Measurements from ENCODE around the gene LSM4.
"Not testable (repeated sequence)": the region's sequence is repeated elsewhere in the genome, so short reads cannot be mapped to it uniquely, and the experiment has no call there.

The LSM4 gene

DNA sequence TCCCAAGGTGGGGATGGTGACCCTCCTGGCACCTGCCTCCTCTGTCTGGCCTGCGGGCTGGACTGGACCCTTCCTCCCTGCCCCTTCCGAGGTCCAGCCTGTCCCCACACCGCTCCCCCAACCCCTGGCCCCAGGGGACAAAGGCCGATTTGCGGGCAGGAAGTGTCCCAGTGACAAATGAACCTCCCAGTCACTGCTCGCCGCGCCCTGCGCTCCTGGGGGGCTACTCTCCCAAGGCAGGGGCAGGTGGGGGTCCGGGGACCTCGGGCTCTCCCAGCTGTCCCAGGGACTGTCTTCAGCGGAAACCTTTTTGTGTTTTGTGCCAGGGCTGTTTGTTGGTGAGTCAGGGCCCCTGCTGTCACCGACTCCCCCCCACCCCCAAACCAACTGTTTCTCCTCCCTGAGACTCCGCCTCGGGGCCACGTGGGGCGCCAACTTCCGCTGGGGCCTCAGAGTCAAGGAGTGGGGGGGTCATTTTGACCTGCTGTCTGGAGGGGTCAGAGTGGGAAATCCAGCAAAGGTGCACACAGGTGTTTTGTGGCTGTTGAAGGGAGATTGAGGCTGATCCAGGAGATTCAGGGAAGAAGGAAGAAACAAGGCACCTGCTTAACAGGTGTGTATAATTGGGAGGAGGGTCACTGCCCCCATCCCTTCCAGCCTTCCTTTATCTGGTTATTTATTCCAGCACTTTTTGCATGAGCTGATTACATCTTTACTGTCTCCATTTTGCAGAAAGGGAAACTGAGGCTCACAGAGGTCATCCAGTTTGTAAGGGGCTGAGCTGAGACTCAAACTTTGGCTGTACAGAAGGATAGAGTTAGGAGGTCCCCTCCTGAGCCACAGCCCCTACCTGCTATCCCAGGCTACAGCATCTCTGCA, 18.4 kb upstream of the LSM4 start:
- DNase-seq, result peak; percentile 65 to 71

DNA sequence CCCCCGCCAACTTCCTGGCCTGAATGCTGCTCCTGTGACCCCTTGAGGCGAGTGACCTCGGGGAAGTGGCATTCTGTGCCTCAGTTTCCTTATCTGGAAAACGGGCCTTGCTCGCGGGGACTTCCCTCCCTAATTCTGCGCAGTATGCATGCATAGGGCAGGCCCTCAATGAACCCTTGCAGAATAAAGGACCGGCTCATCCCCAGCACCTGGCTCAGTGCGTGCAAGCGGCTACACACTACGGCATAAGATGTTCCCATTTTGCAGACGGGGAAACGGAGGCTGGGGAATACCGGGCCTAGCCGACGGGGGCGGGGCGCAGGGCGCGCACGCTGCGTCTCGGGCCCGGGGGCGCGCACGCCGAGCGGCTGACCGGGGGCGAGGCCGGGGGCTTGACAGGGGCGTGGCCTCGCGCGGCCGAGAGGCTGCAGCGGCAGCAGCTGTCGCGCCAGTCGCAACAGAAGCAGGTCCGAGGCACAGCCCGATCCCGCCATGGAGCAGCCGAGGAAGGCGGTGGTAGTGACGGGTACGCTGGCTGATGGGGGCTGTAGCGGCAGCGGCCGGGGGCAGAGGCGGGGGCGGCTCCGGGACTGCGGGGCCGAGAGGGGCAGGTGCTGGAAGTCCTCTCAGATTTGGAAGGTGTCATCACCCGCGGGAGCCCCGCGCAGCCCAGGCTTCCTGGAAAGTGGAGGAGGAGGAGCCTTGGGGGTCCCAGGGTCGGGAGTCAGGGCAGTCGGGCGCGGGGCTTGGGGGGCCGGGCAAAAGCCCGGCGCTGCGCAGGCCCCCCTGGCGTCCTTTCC, 17.5 kb upstream of the LSM4 start, which contains the start of gene PGPEP1:
PGPEP1 (plus strand) TSS at position 409 of the 800 bp plus-strand sequence; CDS start at position 493, 84 bp downstream.
- DNase-seq, result peak; percentile 40 to 55

DNA sequence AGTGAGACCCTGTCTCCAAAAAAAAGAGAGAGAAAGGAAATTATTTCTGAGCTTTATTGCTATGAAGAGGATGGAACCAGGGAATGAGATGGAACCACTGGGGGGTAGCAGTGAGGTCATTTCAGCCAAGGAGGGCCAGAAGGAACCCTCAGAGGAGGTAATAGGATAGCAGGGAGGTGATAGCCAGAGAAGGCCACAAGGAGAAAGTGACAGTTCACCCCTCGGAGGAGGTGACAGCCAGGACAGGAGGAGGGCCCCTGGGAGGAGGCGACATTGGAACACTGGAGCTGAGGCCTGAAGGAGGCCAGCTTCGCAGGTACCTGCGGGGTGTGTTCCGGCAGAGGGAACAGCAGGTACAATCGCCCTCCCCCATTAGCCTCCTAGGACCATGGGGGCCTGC, 16.8 kb upstream of the LSM4 start:
- no peak for DNase-seq

DNA sequence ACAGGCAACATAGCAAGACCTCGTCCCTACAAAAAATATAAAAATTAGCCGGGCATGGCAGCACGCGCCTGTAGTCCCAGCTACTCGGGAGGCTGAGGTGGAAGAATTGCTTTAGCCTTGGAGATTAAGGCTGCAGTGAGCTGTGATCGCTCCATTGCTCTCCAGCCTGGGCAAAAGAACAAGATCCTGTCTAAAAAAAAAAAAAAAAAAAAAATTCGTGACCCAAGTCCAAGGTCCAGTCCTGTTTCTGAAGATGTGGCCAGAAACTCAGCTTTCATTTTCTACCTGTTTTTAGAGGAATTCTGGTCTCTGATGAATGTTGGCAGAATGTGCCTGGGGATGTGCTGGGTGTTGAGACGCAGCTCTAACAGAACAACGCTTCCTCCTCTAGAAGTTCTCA, 15.7 kb upstream of the LSM4 start:
- no peak for DNase-seq

DNA sequence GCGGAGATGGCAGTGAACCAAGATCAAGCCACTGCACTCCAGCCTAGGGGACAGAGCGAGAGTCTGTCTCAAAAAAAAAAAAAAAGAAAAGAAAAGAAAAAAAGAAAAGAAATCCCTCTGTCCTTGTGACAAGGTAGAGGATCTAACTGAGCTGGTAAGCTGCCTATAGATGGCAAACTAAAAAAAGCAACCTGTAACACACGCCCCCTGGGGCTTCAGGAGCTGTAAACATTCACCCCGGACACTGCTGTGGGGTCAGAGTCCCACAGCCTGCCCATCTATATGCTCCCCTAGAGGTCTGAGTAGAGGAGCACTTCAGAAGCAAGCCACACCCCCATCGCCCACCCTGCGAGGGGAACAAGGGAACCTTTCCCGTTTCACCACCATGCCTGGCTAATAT, 13.2 kb upstream of the LSM4 start:
- DNase-seq, result no peak

DNA sequence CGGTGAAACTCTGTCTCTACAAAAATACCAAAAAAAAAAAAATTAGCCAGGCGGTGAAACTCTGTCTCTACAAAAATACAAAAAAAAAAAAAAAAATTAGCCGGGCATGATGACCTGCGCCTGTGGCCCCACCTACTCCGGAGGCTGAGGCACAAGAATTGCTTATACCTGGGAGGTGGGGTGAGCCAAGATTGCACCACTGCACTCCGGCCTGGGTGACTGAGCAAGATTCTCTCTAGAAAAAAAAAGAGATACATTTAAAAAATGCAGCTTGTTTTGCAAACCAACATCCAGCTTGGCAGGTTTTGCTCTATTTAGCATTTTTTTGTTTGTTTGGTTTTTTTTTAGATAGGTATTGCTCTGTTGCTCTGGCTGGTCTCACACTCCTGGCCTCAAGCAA, 10.8 kb upstream of the LSM4 start:
- no peak for DNase-seq

DNA sequence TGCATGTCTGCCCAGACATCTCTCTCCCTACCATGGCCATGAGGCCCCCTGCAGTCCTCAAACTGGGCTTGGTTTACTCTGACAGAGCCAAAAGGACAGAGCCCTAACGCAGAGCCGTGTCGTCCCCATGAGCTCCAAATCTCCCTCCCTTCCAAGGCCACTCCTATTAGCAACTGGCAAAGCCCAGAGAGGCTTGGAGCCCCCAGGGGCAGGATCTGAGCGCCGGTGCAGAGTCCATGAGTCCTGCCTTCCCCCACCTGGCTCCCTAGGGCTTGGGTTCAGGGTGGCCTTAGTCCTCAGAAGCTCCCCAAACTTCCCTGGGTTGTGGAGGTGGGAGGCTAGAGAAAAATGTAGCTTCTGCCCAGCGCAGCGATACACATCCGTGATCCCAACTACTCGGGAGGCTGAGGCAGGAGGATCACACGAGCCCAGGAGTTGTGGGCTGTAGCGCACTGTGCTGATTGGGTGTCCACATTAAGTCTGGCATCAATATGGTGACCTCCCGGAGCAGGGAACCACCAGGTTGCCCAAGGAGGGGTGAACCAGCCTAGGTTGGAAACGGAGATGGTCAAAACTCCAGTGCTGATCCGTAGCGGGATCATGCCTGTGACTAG, 10.1 kb upstream of the LSM4 start:
- no peak for DNase-seq

DNA sequence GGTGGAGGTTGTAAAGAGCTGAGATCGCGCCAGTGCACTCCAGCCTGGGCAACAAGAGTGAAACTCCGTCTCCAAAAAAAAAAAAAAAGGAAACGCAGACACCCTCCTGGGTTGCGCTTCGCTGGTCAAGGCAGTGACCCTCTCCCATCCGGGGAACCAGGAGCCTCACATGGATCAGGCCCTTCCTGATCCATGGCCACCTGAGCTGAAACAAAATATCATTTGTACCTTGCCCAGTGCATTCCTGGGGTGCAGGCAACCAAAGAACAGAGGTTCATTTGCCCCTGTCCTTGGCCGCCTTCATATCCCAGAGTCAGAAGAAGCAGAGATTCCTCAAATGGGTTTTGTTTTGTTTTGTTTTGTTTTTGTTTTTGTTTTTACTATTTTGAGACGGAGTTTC, 8.0 kb upstream of the LSM4 start:
- DNase-seq, result no peak

DNA sequence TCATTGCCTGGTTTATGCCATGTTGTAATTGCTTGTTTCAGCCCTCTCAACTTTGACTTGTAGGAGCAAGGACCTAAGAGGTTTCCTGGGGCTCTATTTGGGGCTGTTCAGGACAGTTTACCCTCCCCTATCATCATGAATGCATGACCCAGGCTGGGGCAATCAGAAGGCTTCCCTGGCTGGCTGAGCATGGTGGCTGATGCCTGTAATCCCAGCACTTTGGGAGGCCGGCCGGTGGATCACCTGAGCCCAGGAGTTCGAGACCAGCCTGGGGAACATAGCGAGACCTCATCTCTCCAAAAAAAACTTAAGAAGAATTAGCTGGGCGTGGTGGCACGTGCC, 6.1 kb upstream of the LSM4 start:
- no peak for DNase-seq

DNA sequence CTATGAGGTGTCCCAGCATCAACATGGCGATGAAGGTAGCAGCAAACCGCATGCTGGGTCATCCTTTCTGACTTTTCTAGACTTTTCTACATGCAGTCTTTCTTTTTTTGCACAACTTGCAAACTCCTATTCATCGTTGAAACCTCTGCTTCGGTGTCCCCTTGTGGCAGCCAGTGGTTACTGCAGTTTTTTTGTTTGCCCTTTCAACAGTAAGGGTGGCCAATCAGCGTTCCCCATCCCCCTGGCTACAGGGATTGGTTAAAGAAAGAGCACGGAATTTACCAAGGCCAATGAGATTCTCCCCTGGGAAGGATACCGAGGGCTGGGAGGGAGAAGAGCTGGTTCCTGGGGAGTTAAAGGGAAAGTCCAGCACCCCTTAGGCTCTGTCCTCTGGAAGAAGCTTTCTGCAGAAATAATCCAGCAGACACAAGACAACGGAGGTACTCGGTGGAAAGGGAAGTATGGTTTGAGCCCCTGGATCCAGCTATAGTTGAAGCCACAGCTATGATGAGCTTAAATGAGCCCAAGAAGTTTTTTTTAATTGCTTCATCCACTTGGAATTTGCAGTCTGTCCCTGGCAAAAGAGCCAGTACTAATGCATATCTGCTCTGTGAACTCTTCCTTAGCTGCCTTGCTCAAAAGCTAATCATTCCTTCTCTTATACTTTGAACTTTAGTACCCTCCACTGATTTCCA, 5.6 kb upstream of the LSM4 start:
- DNase-seq, result peak; percentile 93 to 95

DNA sequence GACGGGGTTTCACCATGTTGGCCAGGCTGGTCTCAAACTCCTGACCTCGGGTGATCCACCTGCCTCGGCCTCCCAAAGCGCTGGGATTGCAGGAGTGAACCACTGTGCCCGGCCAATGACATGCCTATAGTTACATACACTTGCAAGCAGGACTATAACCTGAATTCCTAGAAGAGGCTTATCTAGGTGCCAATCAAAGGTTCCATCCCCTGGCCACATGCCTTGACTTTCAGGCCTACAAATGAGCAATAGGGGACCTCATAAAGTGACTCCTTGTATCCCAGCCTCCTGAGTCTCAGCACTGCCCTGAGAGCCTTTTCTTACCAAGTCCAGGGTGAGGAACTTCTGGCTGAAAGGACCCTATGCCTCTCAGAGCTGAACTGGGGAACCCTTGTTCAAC, 3.9 kb upstream of the LSM4 start:
- DNase-seq, result no peak

DNA sequence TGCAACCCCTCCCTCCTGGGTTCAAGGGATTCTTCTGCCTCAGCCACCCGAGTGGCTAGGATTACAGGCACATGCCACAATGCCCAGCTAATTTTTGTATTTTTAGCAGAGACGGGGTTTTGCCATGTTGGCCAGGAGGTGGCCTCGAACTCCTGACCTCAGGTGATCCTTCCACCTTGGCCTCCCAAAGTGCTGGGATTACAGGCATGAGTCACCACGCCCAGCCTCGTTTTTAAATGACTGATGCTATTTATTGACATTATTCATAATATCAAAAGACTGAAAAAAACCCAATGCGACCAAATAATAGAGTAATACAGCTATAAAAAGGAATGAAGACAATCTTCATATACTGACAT, 1.5 kb upstream of the LSM4 start:
- not testable (repeated sequence) for DNase-seq

DNA sequence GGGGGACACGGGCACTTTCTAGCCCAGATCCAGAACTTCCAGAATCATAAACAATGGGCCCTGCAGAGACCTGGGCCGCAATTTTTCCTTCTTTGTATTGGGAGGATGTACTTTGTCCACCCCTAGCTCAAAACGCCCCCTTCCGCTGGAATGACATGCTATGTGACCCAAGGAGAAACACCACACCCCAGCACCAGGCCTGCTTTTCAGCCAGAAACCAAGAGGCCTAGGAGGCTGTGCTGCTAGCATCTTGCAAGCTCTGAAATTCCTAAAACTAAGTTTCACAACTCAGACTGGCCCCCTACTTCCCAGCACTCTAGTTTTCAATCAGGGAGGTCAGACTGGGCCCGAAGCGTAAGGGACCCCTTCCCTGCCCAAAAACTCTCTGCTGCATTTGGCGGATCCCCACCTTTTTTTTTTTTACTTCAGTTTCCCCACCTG, 538 bp downstream of the LSM4 start:
- DNase-seq, result peak; percentile 24 to 29

DNA sequence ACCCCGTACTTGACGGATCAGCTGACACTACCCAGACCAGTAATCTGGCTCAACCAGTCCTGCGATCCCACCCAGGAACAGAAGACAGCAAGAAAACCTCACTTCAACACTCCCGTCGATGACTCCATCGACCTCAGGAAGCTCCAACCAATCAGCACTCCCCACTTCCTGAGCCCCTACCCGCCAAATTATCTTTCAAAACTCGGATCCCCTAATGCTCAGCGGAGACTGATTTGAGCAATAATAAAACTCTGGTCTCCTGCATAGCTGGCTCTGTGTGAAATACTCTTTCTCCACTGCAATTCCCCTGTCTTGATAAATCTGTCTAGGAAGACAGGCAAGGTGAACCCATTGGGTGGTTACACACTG, 1.2 kb downstream of the LSM4 start:
- peak; percentile 18 to 50 for DNase-seq

DNA sequence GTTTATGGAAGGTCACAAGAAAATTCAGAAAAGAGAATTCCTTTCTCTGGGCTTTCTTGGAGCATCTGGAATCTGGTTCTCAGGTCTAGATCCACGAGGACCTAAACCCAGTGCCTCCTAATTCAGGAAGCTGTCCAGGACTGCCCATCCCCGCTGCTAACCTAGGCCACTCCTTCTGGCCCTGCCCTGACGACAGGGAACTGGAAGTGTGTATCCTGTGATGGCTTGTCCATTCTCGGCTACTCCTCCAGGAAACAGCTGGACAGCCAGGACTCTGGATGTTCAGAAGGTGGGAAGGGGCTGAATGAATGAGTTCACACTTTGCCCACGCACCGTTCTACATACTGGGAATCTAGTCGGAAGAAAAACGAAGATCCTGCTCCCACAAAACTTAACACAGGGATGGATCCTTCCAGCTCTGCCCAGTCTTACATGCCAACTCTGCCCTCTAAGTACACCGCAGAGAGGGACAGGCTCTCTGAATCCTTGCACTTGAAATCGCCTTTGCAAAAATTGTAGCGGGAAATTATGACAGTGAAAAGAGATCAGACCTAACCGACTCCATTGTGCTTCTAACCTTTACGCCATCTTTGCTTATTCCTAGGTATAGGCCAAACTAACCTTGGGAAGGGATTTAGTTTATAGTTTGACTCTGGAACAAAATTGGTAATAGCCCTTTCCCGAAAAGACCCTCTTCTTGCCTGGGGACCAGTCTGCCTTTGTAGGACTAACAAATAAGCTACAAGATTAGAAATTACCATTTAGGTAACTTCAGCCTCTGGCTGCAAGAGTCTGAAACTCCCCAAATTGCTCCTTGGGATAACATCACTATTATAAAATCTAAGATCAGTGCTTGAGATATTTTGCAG, 1.8 kb downstream of the LSM4 start:
- DNase-seq, result no peak

DNA sequence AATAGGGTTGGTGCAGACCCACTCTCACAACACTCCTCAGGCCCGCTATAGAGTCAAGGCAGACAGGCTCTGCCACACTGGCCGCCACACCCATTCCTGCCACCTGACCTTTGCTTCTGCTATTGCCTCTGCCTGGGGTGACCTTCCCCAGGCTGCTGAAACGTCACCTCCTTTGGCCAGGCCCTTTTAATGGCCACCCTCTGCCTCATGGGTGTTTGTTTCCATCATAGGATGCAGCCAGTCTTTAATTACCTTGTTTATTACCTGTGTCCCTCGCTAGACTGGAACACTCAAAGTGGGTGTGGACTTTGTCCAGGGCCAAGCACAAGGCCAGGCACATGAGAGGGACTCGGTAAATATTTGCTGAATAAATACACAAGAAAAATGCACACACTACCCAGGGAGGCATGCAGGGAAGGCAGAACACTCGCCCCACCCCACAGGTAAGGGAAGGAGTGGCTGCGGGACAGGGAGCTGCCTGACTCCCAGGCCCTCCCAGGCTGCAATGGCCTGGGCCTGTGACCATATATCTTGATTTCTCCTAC, 3.2 kb downstream of the LSM4 start:
- DNase-seq, result peak in 1 of 2 donors; percentile 40

DNA sequence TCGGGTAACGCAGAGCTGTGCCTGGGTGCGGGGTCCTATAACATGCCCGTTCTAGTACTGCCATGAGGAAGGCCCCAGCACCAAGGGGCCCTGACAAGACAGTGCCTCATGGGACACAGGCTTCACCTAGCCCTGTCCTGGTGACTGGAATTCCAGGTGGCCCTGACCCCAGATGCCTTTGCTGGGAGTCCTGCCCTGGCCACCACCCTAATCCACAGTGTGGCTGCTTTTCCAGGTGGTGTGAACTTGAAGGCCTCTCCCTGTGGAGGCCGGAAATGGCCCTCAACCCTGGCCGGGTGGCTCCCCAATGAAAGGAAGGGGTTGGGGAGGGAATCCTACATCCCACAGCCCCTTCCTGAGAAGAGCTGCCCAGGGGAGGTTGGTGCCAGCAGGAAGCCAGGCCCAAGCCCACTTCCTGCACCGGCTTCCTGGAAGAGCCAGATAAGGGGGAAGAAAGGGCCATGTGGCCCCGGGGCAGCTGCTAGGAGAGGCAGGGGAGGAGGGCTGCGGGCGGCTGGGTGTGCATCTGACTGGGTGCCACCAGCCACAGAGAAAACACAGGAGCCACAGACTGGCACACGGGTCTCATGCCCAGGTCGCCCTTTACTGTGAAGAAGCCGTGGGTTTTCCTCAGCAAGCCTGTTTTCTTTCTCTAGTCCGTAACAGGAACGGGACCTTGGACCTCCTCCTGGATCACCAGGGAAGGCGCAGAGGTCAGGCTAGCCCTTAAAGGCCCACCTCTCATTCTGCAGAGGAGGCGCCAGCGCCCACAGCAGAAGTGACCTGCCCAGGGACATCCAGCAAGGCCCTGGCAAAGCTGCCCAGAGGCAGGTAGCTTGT, 4.7 kb downstream of the LSM4 start:
- peak; percentile 61 to 76 for DNase-seq

DNA sequence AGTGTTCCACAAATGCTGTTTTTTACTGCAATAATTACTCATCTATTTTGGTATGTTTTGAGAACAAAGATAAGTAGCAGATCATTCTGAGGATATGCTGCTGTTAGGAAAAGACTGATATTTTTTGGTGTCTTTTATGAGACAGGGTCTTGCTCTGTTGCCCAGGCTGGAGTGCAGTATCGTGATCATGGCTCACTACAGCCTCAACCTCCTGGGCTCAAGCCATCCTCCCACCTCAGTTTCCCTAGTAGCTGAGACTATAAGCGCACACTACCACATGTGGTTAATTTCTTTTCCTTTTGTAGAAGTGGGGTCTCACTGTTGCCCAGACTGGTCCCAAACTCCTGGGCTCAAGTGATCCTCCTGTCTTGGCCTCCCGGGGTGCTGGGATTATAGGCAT, 9.5 kb downstream of the LSM4 start:
- no peak for DNase-seq

DNA sequence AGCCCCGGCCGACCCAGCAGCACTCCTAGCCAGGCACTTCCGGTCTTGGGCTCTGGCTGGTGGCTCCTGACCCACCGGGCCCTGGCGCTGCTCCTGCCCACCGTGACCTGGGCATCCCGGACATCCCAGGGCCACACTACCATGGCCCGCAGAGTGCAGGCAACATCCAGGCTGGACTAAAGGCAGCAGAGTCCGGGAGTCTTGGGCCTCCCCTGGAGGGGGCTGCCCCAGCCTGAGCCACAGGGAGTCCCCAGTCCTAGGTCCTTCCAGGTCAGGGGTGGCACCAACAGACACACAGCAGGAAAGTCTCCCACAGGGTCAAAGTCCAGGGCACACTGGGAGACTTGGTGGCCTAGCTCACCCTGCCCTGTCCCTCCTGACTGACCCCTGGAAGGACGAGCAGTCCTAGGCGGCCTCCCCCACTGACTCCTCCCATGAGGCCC, 10.8 kb downstream of the LSM4 start:
- no peak for DNase-seq

DNA sequence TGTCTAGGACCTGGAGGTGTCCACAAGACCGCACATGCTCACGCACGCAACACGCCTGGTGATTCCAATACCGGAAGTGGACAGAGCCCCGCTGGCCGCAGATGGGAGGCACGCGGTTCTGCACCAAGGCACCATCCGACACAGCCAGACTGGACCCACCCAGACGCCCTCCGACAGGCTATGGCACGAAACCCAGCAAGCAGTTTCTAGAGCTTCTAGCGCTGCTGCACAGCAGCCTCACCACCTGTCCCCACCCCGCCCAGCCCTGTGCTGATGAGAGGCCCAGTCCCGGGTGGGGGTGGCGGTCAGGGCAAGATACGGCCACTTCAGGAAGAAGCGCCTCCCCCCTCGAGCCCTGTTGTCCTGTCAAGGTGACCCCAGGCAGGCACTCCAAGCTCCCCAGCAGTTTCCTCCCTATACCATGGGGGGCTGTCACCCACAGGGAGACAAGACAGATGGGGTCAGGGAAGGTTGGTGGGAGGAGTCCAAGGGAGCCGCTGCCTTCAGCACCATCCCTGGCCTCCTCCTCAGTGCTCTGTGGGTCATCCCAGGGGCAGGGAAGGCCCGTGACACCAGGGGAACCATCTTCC, 11.3 kb downstream of the LSM4 start:
- DNase-seq, result no peak
